ENCODE results near the gene AIRE.

Gene AIRE

GRCh38 chr21:44286716-44287632 is 1.3 kb downstream of the AIRE start:
- TF ChIP-seq CTCF (IDR thresholded peaks at IDR 0.05; ENCODE audit: low read depth, low read length): no peak
- no peak overlapping the region for H3K4me3 ChIP-seq (ENCODE audit: low read depth, low read length)

- no peak overlapping the region for H3K4me3 ChIP-seq (ENCODE audit: low read depth, low read length)
- no peak for TF ChIP-seq CTCF (IDR thresholded peaks at IDR 0.05; ENCODE audit: low read depth, low read length)
Observed at GRCh38 chr21:44288251-44289110, 2.8 kb downstream of the AIRE start.

- no peak for TF ChIP-seq CTCF (IDR thresholded peaks at IDR 0.05; ENCODE audit: low read depth, low read length)
- H3K4me3 ChIP-seq (ENCODE audit: low read depth, low read length): no peak overlapping the region
Observed at GRCh38 chr21:44289381-44290010, 3.8 kb downstream of the AIRE start.

- no peak for TF ChIP-seq CTCF (IDR thresholded peaks at IDR 0.05; ENCODE audit: low read depth, low read length)
Observed at GRCh38 chr21:44290327-44291077, 4.8 kb downstream of the AIRE start.

GRCh38 chr21:44291078-44291935 is 5.6 kb downstream of the AIRE start:
- no peak overlapping the region for H3K4me3 ChIP-seq (ENCODE audit: low read depth, low read length)
- TF ChIP-seq CTCF (IDR thresholded peaks at IDR 0.05; ENCODE audit: low read depth, low read length): no peak

More at GRCh38 chr21:44290327-44291077, 4.8 kb downstream of the AIRE start:
- no peak overlapping the region for H3K4me3 ChIP-seq (ENCODE audit: low read depth, low read length)

Measured in WI38 (cell line).